Stimulated activated CD8-positive, alpha-beta memory T cell treated with anti-CD3 and anti-CD28 coated beads, Interleukin-2, amount 100 ng/mL, for 1 hour (primary cell): ENCODE results near the gene DNAJA4.

Experiments used
- DNase-seq, 2 donors: peaks; one replicate each; pipeline ENCODE4 v3.0.0-alpha.2; 2020; ENCODE audit warnings: low read depth in 2 of 2

DNAJA4 gene

GRCh38 chr15:78264304-78265136 lies at the start of gene DNAJA4:
Gene DNAJA4, plus strand, starts transcription at chr15:78264562. Its CDS starts 202 bp downstream, at chr15:78264764.
- DNase-seq: peak; percentile 20 to 34

GRCh38 chr15:78216276-78217104 lies 47.9 kb upstream of the DNAJA4 start:
- DNase-seq: no peak

GRCh38 chr15:78220713-78221112 lies 43.6 kb upstream of the DNAJA4 start:
- no peak for DNase-seq

GRCh38 chr15:78222745-78223395 lies 41.5 kb upstream of the DNAJA4 start:
- DNase-seq: no peak

- DNase-seq: no peak
Measured at GRCh38 chr15:78223396-78224022, 40.9 kb upstream of the DNAJA4 start.

- no peak for DNase-seq
Measured at GRCh38 chr15:78224023-78224411, 40.3 kb upstream of the DNAJA4 start.

GRCh38 chr15:78225783-78226541 lies 38.4 kb upstream of the DNAJA4 start:
- DNase-seq: no peak

GRCh38 chr15:78228356-78228996 lies 35.9 kb upstream of the DNAJA4 start:
- DNase-seq: no peak

GRCh38 chr15:78229431-78230406 lies 34.6 kb upstream of the DNAJA4 start:
- no peak for DNase-seq

GRCh38 chr15:78232951-78233350 lies 31.4 kb upstream of the DNAJA4 start:
- no peak for DNase-seq

GRCh38 chr15:78233496-78233895 lies 30.9 kb upstream of the DNAJA4 start:
- no peak for DNase-seq

- DNase-seq: no peak
Measured at GRCh38 chr15:78234515-78235040, 29.8 kb upstream of the DNAJA4 start, which contains the start of gene ACSBG1. Gene ACSBG1, minus strand, starts transcription at chr15:78234565. Its CDS starts 64 bp downstream, at chr15:78234501.

GRCh38 chr15:78236491-78236890 lies 27.9 kb upstream of the DNAJA4 start:
- no peak for DNase-seq

- DNase-seq: no peak
Measured at GRCh38 chr15:78237146-78237545, 27.2 kb upstream of the DNAJA4 start.

- no peak for DNase-seq
Measured at GRCh38 chr15:78239811-78240210, 24.6 kb upstream of the DNAJA4 start.

- peak; percentile 65 to 68 for DNase-seq
Measured at GRCh38 chr15:78241017-78241416, 23.3 kb upstream of the DNAJA4 start.

- DNase-seq: no peak
Measured at GRCh38 chr15:78242128-78242527, 22.2 kb upstream of the DNAJA4 start.

- no peak for DNase-seq
Measured at GRCh38 chr15:78243058-78243457, 21.3 kb upstream of the DNAJA4 start.

GRCh38 chr15:78243491-78243941 lies 20.8 kb upstream of the DNAJA4 start:
- DNase-seq: no peak
